ENCODE data around the gene ATP1A2.

DNA sequence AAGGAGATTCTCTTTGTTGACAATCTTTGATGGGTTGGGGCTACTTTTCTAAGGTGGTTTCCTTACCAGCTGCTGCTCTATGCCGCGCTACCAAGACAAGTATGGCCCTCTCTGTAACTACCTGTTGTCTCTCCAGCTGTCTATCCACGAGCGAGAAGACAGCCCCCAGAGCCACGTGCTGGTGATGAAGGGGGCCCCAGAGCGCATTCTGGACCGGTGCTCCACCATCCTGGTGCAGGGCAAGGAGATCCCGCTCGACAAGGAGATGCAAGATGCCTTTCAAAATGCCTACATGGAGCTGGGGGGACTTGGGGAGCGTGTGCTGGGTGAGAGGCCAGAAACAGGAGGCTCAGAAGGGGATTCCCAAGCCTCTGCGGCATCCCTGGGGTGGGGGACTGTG lies 14.4 kb downstream of the ATP1A2 start:
- TF ChIP-seq, protein P1, sequence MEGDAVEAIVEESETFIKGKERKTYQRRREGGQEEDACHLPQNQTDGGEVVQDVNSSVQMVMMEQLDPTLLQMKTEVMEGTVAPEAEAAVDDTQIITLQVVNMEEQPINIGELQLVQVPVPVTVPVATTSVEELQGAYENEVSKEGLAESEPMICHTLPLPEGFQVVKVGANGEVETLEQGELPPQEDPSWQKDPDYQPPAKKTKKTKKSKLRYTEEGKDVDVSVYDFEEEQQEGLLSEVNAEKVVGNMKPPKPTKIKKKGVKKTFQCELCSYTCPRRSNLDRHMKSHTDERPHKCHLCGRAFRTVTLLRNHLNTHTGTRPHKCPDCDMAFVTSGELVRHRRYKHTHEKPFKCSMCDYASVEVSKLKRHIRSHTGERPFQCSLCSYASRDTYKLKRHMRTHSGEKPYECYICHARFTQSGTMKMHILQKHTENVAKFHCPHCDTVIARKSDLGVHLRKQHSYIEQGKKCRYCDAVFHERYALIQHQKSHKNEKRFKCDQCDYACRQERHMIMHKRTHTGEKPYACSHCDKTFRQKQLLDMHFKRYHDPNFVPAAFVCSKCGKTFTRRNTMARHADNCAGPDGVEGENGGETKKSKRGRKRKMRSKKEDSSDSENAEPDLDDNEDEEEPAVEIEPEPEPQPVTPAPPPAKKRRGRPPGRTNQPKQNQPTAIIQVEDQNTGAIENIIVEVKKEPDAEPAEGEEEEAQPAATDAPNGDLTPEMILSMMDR (IDR thresholded peaks at IDR 0.05) = no peak
- no peak for TF ChIP-seq POLR2A (IDR thresholded peaks at IDR 0.05)
